ENCODE results near the gene DHX29.
A peak's percentile ranks its signal among the peaks of the same experiment; 100 is the strongest.

Gene DHX29

DNA sequence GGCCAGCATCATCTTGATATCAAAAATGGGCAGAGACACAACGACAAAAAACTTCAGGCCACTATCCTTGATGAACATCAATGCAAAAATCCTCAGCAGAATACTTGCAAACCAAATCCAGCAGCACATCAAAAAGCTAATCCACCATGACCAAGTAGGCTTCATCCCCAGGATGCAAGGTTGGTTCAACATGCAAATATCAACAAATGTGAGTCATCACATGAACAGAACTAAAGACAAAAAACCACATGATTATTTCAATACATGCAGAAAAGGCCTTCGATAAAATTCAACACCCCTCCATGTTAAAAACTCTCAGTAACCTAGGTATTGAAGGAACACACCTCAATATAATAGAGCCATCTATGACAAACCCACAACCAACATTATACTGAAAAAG lies 8.8 kb upstream of the DHX29 start:
- no peak for DNase-seq

DNA sequence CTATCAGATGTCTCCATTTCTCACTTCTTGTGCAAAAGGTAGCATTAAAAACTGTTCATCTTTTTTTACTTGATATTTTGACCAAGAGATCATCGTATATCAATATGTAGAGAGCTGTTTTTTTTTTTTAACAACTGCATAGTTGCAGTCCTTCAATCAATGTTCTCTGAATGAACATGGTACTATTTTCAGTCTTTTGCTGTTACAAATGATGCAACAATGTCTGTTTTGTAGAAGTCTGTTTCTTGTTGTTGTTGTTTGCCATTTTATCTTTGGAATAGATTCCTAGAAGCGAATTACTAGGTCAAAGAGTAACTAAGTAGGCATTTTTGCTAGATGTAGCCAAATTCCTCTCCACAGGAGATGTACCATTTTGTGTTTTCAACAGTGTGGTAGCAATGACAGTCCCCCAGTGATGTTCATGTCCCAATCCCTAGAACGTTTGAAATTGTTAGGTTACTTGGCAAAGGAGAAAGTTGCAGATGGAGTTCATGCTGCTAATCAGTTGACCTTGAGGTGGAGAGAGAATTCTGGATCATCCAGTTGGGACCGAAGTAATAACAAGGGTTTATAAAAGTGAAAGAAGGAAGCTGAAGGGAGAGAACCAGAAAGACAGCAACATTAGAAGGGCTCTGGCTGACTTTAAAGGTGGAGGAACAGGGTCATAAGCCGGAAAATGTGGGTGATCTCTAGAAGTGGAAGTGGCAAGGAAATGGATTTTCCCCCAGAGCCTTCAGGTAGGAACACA lies 6.5 kb upstream of the DHX29 start:
- DNase-seq, result no peak

DNA sequence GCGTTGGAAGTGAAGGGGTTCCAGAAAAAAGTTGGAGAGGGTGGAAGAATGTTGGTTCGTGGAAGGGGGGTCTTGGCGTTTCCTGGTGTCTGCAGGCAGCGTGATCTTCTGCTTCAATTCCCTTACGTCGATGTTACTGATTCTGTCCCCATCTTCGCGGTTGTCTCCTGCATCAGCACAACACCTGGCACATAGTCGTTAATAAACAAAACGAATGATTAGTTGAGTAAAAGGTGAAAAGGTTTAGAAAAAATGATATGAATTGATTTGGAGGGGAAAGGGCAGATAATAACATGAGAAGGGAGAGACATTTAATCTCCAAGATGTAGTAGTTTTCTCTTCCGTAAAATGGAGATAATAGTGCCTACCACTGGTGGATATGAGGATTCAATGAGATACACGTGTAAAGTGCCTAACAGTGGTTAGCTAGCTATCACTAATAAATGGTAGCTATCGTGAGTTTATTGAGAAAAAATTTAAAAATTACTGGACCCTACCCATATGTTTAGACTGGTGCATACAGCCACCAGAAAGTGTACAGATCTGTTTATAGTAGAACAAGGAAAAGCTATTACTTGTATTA lies 851 bp upstream of the DHX29 start:
- peak in 1 of 2 experiments; percentile 23 for DNase-seq

DNA sequence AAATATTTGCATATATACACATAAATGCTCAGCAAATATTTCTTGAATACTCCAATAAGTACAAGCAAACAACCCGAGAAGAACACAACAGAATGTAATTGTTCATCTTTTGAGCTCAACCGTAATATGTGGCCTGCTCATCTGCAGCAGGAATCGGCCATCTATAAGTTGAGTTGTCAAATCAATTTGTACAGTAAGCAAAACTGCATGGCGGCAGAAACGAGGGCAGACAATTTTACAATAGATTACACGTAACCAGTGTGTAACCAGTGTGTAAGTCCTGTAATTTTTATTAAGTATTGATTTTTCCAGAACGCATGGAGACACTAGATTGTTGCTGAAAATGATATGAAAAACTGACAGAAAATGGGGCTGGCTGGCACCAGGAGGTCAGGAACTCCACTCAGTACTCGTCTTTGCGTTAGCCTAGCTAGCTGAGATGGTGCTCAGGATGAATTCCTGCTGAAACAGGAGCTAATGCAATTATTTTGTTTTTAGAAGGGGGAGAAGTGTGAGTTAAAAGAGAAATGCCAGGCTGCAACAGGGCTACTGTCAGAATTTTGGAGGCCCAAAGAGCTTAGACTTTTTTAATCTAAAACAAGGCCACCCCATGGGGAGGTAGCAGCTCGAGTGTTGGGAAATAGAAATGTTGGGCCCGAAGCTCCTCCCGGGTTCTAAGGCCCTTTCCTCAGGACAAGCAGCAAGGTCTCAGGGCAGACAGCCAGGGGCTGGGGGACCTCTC lies 682 bp downstream of the DHX29 start:
- peak in 1 of 2 experiments; percentile 17 for DNase-seq

DNA sequence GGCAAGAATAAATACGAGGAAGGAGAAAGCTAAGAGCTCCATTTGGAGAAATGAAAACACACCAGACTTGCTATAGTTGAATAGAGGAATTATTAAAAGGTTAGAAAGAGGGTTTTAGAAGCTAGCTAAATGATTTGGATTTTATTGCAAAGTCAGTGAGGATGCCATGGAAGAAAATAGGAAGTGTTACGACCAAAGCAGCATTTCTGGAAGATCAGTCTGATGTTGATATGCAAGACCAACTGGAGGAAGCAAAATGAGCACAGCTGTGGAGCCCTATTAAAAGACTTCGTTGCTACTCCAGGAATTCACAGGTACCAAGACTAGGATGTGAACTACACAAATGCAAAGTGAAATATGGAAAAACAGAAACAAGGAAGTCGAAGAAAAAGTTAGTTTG lies 2.1 kb downstream of the DHX29 start:
- DNase-seq, result no peak

DNA sequence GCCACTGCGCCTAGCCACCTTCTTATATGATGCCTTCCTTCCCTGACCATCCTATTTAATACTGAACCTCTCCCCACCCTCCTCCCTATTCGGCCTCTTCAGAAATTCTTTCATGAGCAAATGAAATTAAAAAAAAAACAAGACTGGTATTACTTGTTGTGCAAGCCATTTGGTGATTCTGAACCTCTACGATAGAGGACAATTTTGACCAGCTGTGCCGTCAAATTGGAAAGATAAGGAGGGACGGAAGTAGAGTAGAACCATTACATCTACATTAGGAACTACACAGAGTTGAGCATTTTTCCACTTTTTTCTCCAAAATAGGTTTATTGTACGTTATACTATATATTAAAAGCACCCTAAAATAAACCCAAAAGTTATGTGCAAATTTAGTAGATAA lies 2.9 kb downstream of the DHX29 start:
- no peak for DNase-seq

DNA sequence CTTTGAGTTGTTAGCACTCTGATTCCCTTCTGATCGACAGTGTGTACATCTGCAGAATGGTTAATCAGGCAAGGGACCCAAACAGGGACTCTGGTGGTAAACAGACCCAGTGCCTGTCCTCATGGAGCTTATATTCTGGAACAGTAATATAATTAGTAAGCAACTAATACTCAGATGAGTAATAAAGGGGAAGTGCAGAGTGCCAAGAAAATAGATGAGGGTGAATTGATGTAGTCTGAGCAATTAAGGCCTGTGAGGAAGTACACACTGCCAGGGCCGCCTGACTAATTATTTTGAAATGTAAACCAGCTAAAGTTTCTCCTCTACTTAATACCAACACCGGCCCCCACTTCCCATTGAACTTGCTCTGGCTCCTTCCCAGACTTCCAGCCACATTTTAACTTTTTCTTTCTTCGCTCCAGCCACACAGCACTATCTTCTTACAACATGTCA lies 4.2 kb downstream of the DHX29 start:
- DNase-seq, result no peak

DNA sequence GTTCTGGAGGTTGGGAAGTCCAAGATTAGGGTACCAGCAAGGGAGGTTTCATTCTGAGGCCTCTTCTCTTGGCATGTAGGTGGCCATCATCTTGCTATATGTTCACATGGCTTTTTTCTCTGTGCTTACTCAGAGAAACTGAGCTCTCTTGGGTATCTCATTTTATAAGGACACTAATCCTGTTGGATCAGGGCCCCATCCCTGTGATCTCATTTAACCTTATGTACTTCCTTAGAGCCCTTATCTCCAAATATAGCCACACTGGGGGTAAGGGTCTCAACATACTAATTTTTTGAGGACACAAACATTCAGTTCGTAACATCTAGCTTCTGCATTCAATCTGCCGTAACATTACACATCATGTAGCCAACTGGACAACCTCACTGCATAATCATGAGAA lies 6.6 kb downstream of the DHX29 start:
- no peak for DNase-seq

DNA sequence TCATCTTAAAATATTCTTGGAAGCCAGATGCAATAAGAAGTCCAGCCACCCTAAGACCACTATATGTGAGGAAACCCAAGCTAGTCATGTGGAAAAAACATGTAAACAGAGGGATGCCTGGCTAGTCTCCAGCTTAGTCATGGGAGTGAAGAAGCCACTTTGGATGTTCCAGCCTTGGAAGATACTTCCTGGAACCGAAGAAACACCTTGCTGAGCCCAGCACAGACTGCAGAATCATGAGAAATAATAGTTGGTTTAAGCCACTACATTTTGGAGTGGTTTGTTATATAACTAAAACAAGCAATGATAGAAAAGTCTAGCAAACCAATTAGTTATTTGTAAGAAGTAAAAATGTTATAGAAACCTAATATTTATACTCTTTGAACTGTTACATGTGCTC lies 12.6 kb downstream of the DHX29 start:
- no peak for DNase-seq

DNA sequence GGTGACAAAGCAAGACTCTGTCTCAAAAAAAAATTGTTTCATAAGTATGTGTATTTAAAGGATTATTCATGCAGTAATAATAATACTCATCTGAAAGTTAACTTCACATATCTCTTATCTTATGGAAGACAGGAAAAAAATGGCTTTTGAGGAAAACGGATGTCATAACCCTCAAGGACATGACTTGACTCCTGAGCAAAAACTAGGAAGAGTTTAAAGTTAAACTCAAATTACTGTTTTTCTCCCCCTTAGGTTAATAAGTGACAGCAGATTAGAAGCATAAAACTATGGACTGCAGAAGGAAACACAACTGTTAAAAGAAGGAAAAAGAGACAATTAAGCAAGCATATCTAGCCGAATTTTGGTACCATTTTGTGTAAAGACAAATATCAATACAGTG lies 16.5 kb downstream of the DHX29 start:
- DNase-seq, result no peak

DNA sequence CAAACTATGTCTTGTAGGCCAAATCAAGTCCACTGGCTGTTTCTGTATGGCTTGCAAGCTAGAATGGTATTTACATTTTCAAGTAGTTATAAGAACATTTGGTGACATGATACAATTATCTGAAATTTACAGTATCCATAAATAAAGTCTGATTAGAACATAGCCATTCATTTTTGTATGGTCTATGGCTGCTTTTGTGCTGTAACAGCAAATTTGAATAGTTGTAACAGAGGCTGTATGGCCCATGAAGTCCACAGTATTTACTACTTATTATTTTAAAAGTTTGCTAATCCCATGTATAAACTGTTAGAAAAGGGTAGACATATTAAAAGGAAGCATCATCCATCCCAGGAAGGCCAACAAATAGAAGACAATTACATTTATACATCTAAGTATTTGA lies 17.7 kb downstream of the DHX29 start:
- DNase-seq, result no peak

DNA sequence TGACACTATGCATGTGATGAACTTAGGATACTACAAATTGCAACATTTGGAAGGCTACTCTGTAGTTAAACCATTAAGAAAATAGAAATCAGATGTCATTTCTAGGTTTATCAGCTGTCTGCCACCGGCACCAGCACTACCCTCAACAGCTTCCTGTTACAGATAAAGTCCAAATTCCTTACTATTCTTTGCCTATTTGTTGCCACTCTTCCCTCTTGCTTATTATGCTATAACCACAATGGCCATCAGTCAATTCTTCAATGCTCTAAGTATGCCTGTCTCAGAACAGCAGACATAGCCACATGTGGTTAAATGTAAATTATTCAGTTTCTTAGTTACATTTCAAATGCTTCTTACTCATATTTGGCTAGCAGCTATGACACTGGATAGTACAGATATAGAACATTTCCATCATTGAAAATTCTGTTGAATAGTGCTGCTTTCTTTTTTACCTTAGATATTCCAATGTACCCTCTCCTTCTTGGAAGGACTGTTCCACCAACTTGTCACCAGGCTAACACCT lies 21.0 kb downstream of the DHX29 start:
- DNase-seq, result no peak

DNA sequence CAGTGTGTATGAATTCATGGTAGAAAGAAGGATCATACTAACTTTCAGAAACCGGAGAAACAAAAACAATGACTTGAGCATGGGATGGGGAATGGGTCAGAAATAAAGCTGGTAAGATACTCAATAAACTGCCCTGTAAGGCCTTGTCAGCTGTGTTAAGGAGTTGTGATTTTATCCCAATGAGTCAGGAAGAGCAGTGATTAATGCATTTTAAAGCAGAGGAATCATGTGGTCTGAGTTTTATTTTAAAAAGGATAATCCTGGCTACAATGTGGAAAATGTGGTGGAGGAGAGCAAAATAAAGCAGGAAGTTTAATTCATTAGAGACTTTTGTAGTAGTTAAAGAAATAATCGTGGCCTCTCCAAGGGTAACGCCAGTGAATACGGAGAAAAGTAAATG lies 28.7 kb downstream of the DHX29 start:
- DNase-seq, result no peak

DNA sequence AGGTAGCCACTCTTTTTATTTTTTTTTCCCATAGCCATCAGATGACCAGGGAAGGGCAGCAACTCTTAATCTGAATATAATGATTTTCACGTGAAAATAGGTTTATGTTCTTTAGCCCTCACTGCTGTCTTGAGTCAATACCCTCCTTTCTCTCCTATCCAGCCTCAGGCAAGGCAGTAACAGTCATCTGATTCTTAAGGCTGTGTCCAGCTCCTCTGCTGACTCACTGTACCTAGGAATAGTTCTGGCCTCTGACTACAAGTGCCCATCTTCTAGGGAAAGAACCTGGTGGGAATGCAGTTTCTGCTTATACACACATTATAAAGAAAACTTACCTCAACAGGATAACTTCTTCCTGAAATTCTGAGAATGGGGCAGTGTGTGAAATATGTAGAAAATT lies 30.7 kb downstream of the DHX29 start:
- no peak for DNase-seq

DNA sequence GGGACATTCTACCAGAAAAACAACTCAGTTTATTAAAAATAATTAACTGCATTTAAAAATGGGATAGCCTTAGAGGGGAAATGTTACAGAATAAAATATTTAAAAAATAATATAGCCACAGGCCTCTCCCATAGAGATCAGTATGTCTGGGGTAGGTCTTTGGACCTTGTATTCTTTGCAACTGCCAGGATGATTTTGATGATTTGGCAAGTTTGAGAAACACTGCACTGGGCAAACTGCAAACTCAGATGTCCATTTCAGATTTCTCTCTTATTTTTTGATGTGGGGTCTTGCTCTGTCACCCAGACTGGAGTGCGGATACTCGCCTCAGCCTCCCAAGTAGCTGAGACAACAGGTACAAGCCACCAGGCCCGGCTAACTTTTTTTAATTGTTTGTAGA lies 49.2 kb downstream of the DHX29 start:
- no peak for DNase-seq

DNA sequence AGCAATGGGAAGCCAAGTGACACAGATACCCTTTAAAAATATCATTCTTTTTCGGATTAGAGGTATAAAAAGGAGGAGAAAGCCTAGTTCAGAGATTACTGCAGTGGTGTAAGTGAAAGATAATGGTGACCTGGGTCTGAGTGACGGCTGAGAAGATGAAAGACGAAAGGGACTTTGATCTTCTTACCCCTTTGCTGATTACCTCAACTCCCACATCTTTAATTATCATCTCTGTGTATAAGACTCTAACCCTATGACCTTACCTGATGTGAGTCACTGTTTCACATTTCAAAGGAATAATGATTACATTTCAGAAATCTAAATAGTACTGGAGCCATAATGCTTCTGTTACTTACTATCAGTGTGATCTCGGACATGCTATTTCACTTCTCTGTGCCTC lies 52.7 kb downstream of the DHX29 start:
- DNase-seq, result no peak

DNA sequence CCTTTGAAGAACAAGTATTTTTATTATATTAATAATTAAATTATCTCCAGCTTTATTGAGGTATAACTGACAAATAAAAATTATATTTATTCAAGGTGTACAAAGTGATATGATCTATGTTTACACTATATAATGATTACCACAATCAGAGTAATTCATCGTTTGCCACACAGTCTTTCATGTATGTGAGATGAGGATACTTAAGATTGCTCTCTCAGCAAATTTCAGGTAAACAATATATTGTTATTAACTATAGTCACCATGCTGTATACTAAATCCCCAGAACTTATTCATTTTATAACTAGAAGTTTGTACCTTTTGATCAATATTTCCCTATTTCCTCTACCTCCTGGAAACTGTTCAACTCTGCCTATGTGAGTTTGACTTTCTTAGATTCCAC lies 57.4 kb downstream of the DHX29 start:
- no peak for DNase-seq

DNA sequence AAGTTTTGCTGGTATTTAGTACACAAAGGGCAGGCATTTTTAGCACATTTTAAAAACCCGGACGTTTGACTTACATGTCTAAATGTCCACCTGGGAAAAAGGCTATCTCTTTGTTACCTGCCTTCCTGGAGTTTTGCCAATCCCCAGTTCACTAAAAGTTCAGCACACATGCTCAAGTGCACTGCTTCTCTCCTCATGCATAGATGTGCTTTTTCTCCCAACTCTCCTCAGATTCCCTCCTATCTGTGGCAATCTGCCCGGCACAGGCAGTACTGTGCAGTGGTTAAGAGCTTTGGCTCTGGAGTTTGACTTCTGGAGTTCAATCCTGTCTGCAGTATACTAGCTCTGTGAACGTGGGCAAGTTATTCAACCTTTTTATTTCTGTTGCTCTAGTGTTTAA lies 65.7 kb downstream of the DHX29 start:
- DNase-seq, result no peak

DNA sequence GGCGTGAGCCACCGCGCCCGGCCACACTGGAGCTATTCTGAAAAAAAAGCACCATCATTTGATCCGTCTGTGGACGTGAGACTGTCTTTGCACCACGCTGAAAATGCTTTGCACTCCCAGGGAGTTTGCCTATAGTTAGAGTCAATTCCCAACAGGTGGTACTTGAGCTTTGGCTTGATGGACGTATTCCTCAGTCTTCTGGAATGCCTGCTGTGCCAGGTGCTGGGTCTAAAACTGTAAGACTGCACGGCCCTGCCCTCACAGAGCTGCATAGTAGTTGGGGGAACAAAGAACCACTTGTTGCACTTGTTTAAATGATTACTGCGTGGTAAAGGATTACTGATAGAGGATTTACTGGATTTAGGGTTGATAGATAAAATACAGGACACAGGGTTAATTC lies 70.7 kb downstream of the DHX29 start:
- DNase-seq, result no peak

DNA sequence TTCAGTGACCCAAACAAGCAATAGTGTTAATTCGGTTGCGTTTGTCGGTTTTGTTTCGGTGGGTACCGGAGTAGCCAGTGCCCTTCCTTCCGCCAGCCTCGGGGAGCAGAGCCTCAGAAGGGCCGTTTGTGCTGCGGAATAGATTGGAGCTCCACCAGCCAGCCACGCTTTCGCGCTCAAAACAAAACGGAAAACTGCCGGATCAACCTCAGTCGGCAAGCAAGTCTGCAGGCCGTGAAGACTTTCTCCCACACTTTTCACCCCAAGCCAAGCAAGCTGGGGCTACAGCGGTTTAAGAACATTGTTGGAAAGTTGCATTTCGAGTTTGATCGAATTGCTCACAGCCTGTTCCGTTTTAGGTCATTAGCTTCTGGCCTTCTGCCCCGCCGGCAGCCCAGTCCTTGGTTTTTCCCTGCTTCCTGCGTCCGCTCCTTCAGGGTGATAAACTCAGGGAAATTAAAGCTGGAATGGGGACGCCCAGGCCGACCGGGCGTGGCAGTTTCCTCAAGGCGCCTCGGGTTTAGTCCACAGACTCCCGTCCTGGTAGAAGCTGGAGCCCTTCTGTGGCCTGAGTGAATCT lies 73.3 kb downstream of the DHX29 start:
- DNase-seq, result peak in 1 of 2 experiments; percentile 28

DNA sequence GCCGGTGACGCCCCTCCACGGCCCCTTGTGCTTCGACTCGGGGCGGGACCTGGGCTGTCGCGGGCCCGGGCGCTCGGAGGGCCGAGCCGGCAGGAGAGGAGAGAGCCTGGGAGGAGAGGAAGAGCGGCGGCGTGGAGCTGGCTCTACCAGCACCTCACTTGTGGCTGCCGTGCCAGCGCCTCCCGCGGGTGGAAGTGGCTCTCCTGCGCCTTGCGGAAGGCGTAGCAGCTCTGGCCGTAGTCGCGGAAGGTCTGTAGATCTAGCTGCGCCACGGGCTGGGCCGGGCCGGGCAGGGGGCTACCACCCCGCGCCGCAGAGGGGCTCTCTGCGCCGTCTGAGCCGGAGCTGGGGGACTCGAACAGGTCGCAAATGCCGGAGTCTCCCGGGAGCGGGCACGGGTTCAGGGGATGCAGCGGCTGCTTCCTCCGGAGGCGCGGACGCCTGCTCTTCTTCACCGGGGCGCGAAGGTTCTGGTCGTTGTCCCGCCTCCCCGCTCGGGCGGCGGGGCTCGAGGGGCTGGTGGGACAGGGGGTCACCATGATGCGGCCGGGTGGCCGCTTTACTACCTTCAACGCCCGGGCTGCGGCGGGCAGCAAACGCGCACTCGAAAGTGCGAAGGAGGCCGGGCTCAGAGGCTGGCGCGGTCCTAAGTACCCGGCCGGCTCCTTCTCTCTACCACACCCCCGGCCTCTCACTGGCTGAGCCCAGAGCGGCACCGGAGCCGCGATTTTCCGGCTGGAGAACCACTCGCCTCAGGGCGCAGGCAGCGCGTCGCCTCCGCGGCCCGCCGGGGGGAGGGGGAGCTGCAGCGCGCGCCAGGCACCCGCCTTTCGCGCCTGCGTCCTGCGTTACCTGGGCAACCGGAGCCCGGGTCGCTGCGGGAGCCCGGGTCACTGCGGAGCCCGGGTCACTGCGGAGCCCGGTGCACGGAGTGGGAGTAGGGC lies 74.2 kb downstream of the DHX29 start, which contains the start of gene CCNO:
TSS of gene CCNO (minus strand) at position 624 of the 944 bp plus-strand sequence. CDS start at position 539, 85 bp downstream.
- DNase-seq, result peak; percentile 11 to 82

All from NCI-H526 (cell line).